ENCODE results near the gene CD63. TPM values are rescaled to one million over a fixed set of nuclear protein-coding genes. Genes with fewer than 3 reads are reported as not detected.

CD63 gene
- total RNA-seq, 2 experiments from 2014 or later = 99.6 to 101 TPM

GRCh38 chr12:55720071-55720564 lies 8.7 kb downstream of the CD63 start, which contains the start of gene RDH5:
TSS of gene RDH5 (plus strand) at chr12:55720393. CDS start at chr12:55721185, 792 bp downstream.
- H3K4me1 Mint-ChIP-seq (ENCODE audit: low read depth) = peaks cover 27% of the 10 kb centered on the region
- DNase-seq (no peak), ATAC-seq (no peak)
- H3K9me3 Mint-ChIP-seq = no peaks in the 10 kb centered on the region
- intact Hi-C loops (cut with micrococcal nuclease) = no loop called here
- peaks cover 3% of the 10 kb centered on the region for H3K27me3 Mint-ChIP-seq
- TF ChIP-seq, protein P1, sequence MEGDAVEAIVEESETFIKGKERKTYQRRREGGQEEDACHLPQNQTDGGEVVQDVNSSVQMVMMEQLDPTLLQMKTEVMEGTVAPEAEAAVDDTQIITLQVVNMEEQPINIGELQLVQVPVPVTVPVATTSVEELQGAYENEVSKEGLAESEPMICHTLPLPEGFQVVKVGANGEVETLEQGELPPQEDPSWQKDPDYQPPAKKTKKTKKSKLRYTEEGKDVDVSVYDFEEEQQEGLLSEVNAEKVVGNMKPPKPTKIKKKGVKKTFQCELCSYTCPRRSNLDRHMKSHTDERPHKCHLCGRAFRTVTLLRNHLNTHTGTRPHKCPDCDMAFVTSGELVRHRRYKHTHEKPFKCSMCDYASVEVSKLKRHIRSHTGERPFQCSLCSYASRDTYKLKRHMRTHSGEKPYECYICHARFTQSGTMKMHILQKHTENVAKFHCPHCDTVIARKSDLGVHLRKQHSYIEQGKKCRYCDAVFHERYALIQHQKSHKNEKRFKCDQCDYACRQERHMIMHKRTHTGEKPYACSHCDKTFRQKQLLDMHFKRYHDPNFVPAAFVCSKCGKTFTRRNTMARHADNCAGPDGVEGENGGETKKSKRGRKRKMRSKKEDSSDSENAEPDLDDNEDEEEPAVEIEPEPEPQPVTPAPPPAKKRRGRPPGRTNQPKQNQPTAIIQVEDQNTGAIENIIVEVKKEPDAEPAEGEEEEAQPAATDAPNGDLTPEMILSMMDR (IDR thresholded peaks at IDR 0.05) = no peak
- CTCF ChIA-PET = interaction anchor here (0.9 to 7.1 kb wide), 4 partner anchors 10 to 64 kb away, joined by 3 to 87 read pairs (median 5); no protein-coding TSS in a partner anchor
- no peak within 1 kb of the TSS for H3K27ac Mint-ChIP-seq
- POLR2A ChIA-PET = interaction anchor here (2.3 to 7.2 kb wide), 2 partner anchors 9 to 18 kb away, joined by 12 to 44 read pairs; partner anchors contain the start of gene CD63
- no peak within 1 kb of the TSS for H3K4me3 Mint-ChIP-seq
- peaks cover 5% of the 10 kb centered on the region for H3K36me3 Mint-ChIP-seq (ENCODE audit: low read depth)

GRCh38 chr12:55719371-55719770 lies 9.4 kb downstream of the CD63 start:
- POLR2A ChIA-PET = interaction anchor here (1.0 to 7.2 kb wide), 3 partner anchors 10 to 385 kb away, joined by 3 to 44 read pairs (median 12); partner anchors contain the start of genes CD63 and PA2G4
- Mint-ChIP-seq H3K4me3 (no peak overlapping the region), H3K36me3 (ENCODE audit: low read depth) (peaks cover 5% of the 10 kb centered on the region), H3K27me3 (peaks cover 3% of the 10 kb centered on the region), H3K27ac (no peak overlapping the region), H3K9me3 (no peaks in the 10 kb centered on the region), H3K4me1 (ENCODE audit: low read depth) (peaks cover 24% of the 10 kb centered on the region)
- ATAC-seq = no peak
- TF ChIP-seq, protein P1 (IDR thresholded peaks at IDR 0.05) = no peak
- intact Hi-C loops (cut with micrococcal nuclease) = no loop called here
- CTCF ChIA-PET = interaction anchor here (0.9 to 7.1 kb wide), 4 partner anchors 9 to 19 kb away, joined by 3 to 87 read pairs (median 12); partner anchors contain the start of gene CD63
- no peak for DNase-seq

DNA sequence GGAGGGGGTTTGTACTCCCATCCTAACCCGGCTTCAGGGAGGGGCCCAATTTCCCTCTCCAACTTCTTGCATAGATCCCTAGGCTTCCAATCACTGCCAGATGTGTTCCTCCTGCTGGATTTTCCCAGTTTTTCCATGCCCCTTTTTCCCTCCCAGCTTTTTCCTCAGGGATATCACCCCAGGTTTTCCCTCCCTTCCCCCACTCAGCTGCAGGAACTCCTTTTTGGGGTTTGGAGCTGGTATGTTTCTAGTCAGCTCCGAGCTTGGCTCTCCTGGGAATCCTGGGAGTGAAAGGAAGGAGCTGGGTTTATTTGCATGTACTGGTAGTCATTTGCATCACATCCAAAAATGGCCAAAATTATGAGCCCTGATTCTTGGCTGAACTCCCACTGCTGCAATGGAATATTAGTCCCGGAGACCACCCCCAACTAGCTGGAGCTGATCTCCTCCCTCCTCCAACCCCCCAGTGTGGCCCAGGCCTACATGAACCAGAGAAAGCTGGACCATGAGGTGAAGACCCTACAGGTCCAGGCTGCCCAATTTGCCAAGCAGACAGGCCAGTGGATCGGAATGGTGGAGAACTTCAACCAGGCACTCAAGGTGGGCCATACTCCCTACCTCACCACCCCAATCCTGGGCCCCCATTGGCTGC lies 10.1 kb downstream of the CD63 start:
- Mint-ChIP-seq H3K9me3 (no peaks in the 10 kb centered on the region), H3K4me1 (ENCODE audit: low read depth) (peaks cover 24% of the 10 kb centered on the region), H3K27ac (peak overlapping the region; percentile 21), H3K27me3 (peaks cover 3% of the 10 kb centered on the region), H3K4me3 (no peak overlapping the region), H3K36me3 (ENCODE audit: low read depth) (peaks cover 5% of the 10 kb centered on the region)
- CTCF ChIA-PET = interaction anchor here (1.1 to 7.1 kb wide), 4 partner anchors 11 to 19 kb away, joined by 3 to 87 read pairs (median 32); partner anchors contain the start of gene CD63
- no peak for DNase-seq
- no peak for ATAC-seq
- POLR2A ChIA-PET = interaction anchor here (1.0 to 7.2 kb wide), 2 partner anchors 10 to 386 kb away, joined by 3 to 44 read pairs; partner anchors contain the start of genes CD63 and PA2G4
- intact Hi-C loops (cut with micrococcal nuclease) = no loop called here
- TF ChIP-seq, protein P1 (IDR thresholded peaks at IDR 0.05) = no peak

- peaks cover 5% of the 10 kb centered on the region for H3K36me3 Mint-ChIP-seq (ENCODE audit: low read depth)
- H3K27ac Mint-ChIP-seq = no peak overlapping the region
- TF ChIP-seq, protein P1 (IDR thresholded peaks at IDR 0.05) = no peak
- ATAC-seq = no peak
- H3K9me3 Mint-ChIP-seq = no peaks in the 10 kb centered on the region
- ChIA-PET CTCF (interaction anchor here (0.8 to 4.3 kb wide), 6 partner anchors 12 to 79 kb away, joined by 3 to 44 read pairs (median 6); partner anchors contain the start of gene CD63), POLR2A (interaction anchor here (1.0 to 7.2 kb wide), 4 partner anchors 11 to 25 kb away, joined by 3 to 44 read pairs (median 4); partner anchors contain the start of genes CD63 and GDF11)
- peak overlapping the region; percentile 94 for H3K4me3 Mint-ChIP-seq
- peaks cover 3% of the 10 kb centered on the region for H3K27me3 Mint-ChIP-seq
- no peak for DNase-seq
- intact Hi-C loops (cut with micrococcal nuclease) = no loop called here
- peaks cover 24% of the 10 kb centered on the region for H3K4me1 Mint-ChIP-seq (ENCODE audit: low read depth)
Observed at GRCh38 chr12:55718015-55718414, 10.8 kb downstream of the CD63 start.
